PC-9 (cell line): ENCODE results near the gene LMAN2. TPM values are rescaled to one million over a fixed set of nuclear protein-coding genes. Genes with fewer than 3 reads are reported as not detected.

Experiments
- BruUV-seq: library from RNA; stranded (reverse); fragments of 400-500 nt; replicated peaks from 2 replicates; lab custom pipeline; 2021; lab: Mats Ljungman, UMichigan
- CTCF ChIA-PET: fragments of 300-600 bp; sonication (Branson Sonifier 250); formaldehyde crosslinking; loops from one replicate; lab custom pipeline; 2022; ENCODE audit warnings: antibody characterized with exemption; lab: Charles Lee
- POLR2A ChIA-PET: fragments of 300-600 bp; sonication (Branson Sonifier 250); formaldehyde crosslinking; loops from one replicate; lab custom pipeline; 2022; ENCODE audit warnings: antibody characterized with exemption; ENCODE audit not compliant: unreplicated experiment; lab: Charles Lee
- DNase-seq, 2 experiments: peaks; one replicate each; pipeline versions ENCODE4 v3.0.0 to v3.0.0-alpha.2; 2015 to 2022; ENCODE audit warnings: mixed read lengths in 1 of 2
- H2AFZ ChIP-seq: fragments of 200-600 bp; sonication (generic); 2 replicates; pipeline ENCODE4 v1.8.1; 2017; ENCODE audit warnings: antibody characterized with exemption
- H3F3A ChIP-seq: fragments of 200-600 bp; sonication (generic); 2 replicates; pipeline ENCODE4 v1.8.1; 2017; ENCODE audit warnings: antibody characterized with exemption, mild to moderate bottlenecking, low read depth; ENCODE audit not compliant: insufficient read depth
- H3K27ac ChIP-seq: fragments of 200-600 bp; sonication (generic); 2 replicates; pipeline ENCODE4 v1.6.1; 2016; ENCODE audit warnings: mixed run types
- H3K27me3 ChIP-seq: fragments of 200-600 bp; sonication (generic); 2 replicates; pipeline ENCODE4 v1.6.1; 2016; ENCODE audit warnings: low read depth, mixed run types; ENCODE audit not compliant: insufficient read depth
- H3K36me3 ChIP-seq: fragments of 200-600 bp; sonication (generic); 2 replicates; pipeline ENCODE4 v1.6.1; 2016; ENCODE audit warnings: low read depth, mixed run types
- H3K4me1 ChIP-seq: fragments of 200-600 bp; sonication (generic); replicated peaks from 2 replicates; pipeline ENCODE4 v1.6.1; 2016; ENCODE audit warnings: mixed run types; ENCODE audit not compliant: insufficient read depth
- H3K4me2 ChIP-seq: fragments of 200-600 bp; sonication (generic); 2 replicates; pipeline ENCODE4 v1.6.1; 2017; ENCODE audit warnings: mixed run types
- H3K4me3 ChIP-seq: fragments of 200-600 bp; sonication (generic); 2 replicates; pipeline ENCODE4 v1.6.1; 2016; ENCODE audit warnings: mixed run types
- H3K79me2 ChIP-seq: fragments of 200-600 bp; sonication (generic); 2 replicates; pipeline ENCODE4 v1.6.1; 2017; ENCODE audit warnings: low read depth, mixed run types
- H3K9me2 ChIP-seq: fragments of 200-600 bp; sonication (generic); 2 replicates; pipeline ENCODE4 v1.8.1; 2017; ENCODE audit warnings: mild to moderate bottlenecking; ENCODE audit not compliant: insufficient read depth
- H3K9me3 ChIP-seq: fragments of 200-600 bp; sonication (generic); 2 replicates; pipeline ENCODE4 v1.8.1; 2016; ENCODE audit warnings: low read depth; ENCODE audit not compliant: insufficient read depth
- H4K20me1 ChIP-seq: fragments of 200-600 bp; sonication (generic); 2 replicates; pipeline ENCODE4 v1.8.1; 2017; ENCODE audit not compliant: insufficient read depth
- EZH2 ChIP-seq: fragments of 200-600 bp; sonication (generic); IDR thresholded peaks from 2 replicates; pipeline ENCODE4 v1.8.0; 2017; ENCODE audit warnings: antibody characterized with exemption, low read depth
- intact Hi-C: fragments of 100-400 bp; cut with micrococcal nuclease; formaldehyde crosslinking; loops from one replicate; pipeline ENCODE4 v1.10.0; 2022; ENCODE audit not compliant: unreplicated experiment
- total RNA-seq: library from RNA; stranded (reverse); gene quantifications from 2 replicates; pipeline ENCODE4 v1.2.3, GENCODE V29; 2021
- TF ChIP-seq, protein P1 (sequence below): fragments of 200-600 bp; sonication (generic); conservative IDR thresholded peaks from 2 replicates; pipeline ENCODE4 v1.6.1; 2017; ENCODE audit warnings: mixed run types, antibody characterized with exemption, mild to moderate bottlenecking, moderate library complexity

The LMAN2 gene
- total RNA-seq, 1 experiment from 2014 or later = 153 TPM

DNA sequence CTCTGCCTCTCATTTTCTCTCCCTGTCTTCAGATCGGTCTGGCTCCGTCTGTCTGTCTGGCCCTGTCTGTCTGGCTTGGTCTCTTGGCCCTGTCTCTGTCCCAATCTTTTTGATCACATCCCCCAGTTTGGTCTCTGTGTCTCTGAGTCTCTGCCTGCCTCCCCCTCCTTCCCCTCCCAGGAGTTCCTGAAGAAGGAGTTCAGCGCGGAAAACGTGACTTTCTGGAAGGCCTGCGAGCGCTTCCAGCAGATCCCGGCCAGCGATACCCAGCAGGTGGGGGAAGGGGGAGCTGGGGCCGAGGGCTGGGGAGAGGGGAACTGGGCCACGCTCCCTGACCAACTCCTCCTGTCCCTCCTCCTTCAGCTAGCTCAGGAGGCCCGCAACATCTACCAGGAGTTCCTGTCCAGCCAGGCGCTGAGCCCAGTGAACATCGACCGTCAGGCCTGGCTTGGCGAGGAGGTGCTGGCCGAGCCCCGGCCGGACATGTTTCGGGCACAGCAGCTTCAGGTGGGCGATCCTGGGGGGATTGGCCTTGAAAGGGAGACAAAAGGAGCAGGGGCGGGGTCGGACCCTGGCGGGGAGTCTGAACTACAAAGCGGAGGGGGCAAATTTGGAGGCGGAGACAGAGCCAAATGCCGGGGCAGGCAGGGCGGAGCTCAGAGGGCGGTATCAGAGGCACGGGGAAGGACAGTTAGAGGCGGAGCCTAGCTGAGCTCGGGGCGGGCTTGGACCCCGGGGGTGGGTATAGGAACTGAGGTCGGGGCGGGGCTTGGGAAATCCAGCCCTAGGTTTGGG, 15.3 kb upstream of the LMAN2 start:
- CTCF ChIA-PET = interaction anchor here (0.6 to 1.3 kb wide), 3 partner anchors 15 to 718 kb away, joined by 4 to 8 read pairs (median 6); partner anchors contain the start of gene LMAN2
- Histone ChIP-seq H3K4me1 (peaks cover 15% of the 10 kb centered on the region), H4K20me1 (no peaks in the 10 kb centered on the region), H3K27me3 (no peaks in the 10 kb centered on the region), H3K9me3 (no peaks in the 10 kb centered on the region), H3F3A (peaks cover 20% of the 10 kb centered on the region; the same call in 1 of the 2 replicates), H3K36me3 (no peaks in the 10 kb centered on the region), H3K9me2 (no peaks in the 10 kb centered on the region), H3K4me2 (no peak overlapping the region), H2AFZ (no peak overlapping the region), H3K4me3 (no peak overlapping the region), H3K79me2 (no peaks in the 10 kb centered on the region), H3K27ac (no peak overlapping the region)
- DNase-seq = peak in 1 of 2 experiments; percentile 49
- BruUV-seq = no TSS peak
- POLR2A ChIA-PET = interaction anchor here (0.5 to 0.6 kb wide), 2 partner anchors 25 to 38 kb away, joined by 3 to 4 read pairs; no protein-coding TSS in a partner anchor
- intact Hi-C loops = no loop called here
- no peak for TF ChIP-seq EZH2
- TF ChIP-seq, protein P1, sequence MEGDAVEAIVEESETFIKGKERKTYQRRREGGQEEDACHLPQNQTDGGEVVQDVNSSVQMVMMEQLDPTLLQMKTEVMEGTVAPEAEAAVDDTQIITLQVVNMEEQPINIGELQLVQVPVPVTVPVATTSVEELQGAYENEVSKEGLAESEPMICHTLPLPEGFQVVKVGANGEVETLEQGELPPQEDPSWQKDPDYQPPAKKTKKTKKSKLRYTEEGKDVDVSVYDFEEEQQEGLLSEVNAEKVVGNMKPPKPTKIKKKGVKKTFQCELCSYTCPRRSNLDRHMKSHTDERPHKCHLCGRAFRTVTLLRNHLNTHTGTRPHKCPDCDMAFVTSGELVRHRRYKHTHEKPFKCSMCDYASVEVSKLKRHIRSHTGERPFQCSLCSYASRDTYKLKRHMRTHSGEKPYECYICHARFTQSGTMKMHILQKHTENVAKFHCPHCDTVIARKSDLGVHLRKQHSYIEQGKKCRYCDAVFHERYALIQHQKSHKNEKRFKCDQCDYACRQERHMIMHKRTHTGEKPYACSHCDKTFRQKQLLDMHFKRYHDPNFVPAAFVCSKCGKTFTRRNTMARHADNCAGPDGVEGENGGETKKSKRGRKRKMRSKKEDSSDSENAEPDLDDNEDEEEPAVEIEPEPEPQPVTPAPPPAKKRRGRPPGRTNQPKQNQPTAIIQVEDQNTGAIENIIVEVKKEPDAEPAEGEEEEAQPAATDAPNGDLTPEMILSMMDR = no peak

DNA sequence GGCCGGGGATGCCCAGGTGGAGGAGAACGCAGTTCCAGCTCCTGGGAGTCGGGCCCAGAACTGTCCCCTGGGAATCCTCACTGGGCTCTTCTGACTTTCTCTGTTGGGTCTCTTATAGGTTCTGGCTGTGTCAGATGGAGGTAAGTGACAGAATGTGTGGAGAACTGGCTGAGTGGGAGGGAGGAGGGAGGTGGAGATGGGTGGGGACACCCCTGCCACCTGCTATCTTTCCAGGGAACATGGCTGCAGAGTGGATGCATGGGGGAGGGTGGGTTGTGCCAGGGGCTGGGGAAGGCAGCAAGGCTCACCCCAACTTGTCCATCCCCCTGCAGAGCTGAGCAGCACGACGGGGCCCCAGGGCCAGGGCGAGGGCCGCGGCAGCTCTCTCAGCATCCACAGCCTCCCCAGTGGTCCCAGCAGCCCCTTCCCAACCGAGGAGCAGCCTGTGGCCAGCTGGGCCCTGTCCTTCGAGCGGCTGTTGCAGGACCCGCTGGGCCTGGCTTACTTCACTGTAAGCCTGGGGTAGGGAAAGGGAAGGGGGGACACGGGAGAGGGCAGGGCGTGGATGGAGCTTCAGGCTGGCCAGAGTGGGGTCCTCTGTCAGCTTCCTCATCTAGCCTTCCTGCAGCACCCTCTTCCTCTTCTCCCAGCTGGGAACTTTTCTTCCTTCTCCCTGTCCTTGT, 14.5 kb upstream of the LMAN2 start:
- no peaks in the 10 kb centered on the region for H3K9me3 ChIP-seq
- H3K4me3 ChIP-seq = no peak overlapping the region
- H3K4me1 ChIP-seq = 0 out of 2 replicates have a peak, but pooled peaks cover 9% of the 10 kb centered on the region
- no peaks in the 10 kb centered on the region for H3K36me3 ChIP-seq
- H3K9me2 ChIP-seq = no peaks in the 10 kb centered on the region
- no peak overlapping the region for H2AFZ ChIP-seq
- intact Hi-C loops = no loop called here
- H3K4me2 ChIP-seq = no peak overlapping the region
- no peaks in the 10 kb centered on the region for H3K79me2 ChIP-seq
- no peaks in the 10 kb centered on the region for H3K27me3 ChIP-seq
- no peak overlapping the region for H3K27ac ChIP-seq
- peaks cover 20% of the 10 kb centered on the region; the same call in 1 of the 2 replicates for H3F3A ChIP-seq
- ChIA-PET POLR2A (no interaction called here), CTCF (interaction anchor here (1.3 kb wide), 1 partner anchor 48 kb away, joined by 6 read pairs; no protein-coding TSS in a partner anchor)
- DNase-seq = no peak
- no peak for TF ChIP-seq EZH2
- TF ChIP-seq, protein P1 = no peak
- no TSS peak for BruUV-seq
- H4K20me1 ChIP-seq = no peaks in the 10 kb centered on the region
